ENCODE data around the gene OXGR1.

Gene OXGR1

DNA sequence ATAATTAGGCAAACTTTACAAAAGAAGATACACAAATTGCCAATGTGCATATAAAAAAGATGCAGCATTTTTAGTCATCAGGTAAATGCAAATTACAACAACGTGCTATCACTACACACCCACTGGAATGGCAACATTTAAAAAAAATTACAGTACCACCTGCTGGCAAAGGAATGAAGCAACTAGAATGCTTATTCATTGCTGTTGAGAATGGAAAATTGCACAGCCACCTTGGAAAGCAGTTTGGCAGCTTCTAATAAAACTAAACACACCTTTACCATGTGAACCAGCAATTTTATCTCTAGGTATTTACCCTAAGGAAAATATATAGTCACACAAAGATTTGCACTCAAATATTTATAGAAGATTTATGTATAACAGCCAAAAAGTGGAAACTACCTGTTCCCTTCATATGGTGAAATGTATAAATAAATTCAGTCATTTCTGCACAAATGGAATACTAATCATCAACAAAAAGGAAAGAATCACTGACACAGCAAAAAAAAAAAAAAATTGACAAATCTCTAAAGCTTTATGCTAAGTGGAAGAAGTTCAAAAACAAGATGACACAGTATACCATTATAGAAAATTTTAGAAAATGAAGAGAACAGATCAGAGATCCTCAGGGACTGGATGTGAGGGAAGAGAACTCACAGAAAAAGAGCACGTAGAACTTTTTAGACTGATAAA, 30.3 kb downstream of the OXGR1 start:
- DNase-seq (ENCODE audit: low read depth), result no peak

DNA sequence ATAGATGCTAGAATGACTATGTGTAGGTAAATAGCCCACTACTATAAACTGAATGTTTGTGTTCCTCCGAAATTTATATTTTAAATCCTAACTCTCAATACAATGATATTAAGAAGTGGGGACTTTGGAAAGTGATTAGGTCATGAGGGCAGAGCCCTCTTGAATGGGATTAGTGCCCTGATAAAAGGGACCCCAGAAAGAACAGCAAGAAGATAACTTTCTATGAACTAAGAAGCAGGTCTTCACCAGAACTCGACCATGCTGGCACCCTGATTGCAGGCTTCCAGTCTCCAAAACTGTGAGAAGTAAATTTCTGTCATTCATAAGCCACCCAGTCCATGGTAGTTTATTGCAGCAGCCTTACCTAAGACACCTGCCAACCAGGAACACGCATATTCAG, 33.9 kb downstream of the OXGR1 start:
- no peak for DNase-seq (ENCODE audit: low read depth)

DNA sequence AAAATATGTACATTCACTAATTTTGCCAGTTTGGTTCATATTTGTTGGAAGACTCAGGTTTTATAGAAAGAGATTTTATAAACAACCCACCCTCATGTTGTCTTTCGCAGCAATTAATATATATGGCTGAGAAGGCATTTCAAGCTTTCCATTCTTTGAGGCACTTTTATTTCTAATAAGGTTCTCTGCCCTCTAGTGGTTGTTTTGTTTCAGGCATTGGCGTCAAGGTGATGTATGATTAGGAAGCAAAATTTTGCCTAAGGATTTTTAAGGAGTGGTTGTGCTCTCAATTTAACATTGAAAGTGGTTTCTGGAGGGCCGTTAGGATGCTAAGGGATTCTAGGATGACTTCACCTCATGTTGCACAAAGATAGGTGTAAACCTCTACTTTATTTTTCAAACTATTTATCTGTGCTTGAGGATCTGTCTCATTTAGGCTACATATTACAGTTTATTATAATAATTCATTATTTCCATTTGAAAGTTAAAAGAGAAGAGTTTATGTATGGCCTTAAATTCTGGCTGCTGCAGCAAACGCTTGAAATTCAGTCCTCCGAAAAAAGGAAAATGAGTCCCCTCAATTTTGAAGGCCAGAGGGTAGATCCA, 35.9 kb downstream of the OXGR1 start:
- no peak for DNase-seq (ENCODE audit: low read depth)

DNA sequence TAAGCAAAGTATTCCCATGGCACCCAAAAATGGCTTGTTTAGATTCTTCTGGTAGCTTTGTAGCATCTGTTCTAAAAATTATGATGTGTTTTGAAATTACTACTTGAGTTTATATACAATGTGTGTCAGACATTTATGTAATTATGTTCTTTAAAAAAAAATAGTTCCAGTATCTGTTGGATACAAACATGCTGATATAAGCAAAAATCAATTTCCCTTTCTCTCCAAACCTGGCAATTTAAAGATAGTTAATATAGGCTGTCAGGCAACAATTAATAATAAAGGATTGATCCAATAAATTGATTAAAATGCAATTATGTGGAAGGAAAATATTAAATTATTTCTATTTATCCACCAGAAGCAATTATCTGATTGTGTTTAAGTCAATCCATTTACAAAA, 41.7 kb downstream of the OXGR1 start:
- no peak for DNase-seq (ENCODE audit: low read depth)

DNA sequence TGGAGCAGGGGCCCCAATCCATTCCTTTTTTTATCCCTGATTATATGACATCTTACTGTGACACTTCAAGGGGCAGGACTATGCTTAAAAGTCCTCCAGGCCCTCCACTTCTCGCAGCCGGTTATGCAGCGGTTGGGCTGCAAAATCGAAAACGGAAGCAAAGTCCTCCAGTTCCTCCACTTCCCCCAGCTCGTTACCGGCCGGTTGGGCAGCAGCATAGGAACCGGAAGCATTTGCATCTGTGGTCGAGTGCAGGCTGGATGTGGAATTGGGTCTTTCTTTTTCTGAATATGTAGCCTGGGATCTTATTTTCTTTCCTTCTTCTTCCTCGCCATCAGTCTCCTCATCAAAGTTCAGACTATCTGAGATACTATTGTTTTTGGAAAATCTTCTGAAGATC, 46.1 kb downstream of the OXGR1 start:
- DNase-seq (ENCODE audit: low read depth), result no peak

DNA sequence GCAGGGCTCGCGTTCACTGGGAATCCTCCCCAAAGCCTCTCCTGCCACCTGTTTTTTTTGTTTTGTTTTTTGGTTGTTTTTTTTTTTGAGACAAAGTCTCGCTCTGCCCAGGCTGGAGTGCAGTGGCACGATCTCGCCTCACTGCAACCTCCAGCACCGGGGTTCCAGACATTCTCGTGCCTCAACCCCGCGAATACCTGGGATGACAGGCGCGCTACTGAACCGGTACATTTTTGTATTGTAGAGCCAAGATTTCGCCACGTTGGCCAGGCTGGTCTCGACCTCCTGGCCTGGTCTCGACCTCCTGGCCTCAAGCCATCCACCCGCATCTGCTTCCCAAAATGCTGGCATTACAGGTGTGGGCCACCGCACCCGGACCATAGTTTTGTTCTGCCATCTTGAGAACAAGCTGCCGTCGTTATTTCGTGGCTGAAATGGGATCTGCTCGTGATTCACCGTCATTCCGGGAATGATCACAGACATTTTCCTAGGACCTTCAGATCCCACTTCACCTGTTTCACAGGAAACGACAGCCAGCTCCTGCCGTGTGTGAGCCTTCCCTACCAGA, 46.8 kb downstream of the OXGR1 start:
- DNase-seq (ENCODE audit: low read depth), result no peak

DNA sequence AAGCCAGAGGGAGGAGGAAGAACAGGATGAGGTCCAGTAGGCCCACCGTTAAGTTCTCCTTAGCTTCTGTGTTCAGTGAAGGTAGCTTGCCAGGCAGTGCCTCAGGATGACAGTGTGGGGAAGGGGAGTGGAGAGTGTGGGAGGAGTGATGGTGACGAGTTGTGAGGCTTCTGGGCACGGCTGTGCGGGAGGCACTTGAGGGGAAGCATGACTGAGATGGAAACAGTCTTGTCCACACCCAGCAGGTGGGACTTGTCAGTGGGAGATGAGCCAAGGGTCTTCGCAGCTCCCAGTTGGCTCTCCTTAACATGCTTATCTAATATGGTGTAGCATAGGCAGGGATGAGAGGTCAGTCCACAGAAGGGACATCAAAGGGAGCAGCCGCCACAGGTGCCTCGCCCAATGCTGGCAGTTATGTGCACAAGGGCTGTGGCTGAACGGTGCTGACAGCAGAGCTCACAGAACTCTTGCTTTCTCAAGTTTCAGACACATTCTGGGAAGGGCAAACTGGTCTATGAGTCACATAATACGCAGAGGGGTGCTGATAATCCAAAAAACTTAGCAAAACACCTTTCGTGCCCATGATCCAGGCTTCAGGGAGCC, 47.5 kb downstream of the OXGR1 start:
- DNase-seq (ENCODE audit: low read depth), result no peak

DNA sequence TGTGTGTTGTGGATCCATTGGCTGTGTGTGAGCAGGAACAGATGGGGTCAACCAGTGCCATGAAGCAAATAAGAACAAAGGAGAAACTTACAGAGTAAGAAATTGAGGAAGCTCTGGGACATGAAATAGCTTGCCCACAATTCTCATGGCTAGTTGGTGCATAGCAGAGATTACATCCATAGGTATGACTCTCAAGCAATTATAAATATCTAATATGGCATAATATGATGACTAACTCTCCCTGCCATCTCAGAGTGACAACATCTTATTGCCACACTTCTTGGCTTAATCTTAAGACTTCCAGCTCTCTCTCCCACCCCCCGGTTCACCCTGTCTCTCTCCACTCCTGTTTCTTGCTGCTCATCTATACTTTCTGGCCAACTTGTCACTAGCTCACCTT, 53.3 kb downstream of the OXGR1 start:
- DNase-seq (ENCODE audit: low read depth), result no peak

DNA sequence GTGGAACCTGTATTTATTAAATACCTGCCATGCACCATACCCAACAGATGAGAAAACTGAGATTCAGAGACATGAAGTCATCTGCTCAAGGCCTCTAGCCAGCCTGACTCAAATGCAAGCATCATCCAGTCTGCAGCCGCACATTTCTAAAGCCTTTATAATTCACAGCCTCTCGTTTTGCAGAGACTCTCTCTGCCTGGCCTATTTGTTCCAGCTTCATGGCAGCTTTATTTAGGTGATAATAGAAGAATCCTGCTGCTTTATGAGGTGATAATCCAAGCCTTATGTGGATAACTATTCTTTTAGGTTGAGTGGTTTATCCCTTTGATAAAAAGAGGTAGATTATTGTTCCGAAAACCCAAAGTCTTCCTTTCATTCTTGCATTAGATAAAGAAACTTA, 58.4 kb downstream of the OXGR1 start:
- DNase-seq (ENCODE audit: low read depth), result no peak
